GM12865 (cell line): ENCODE measurements around the gene BMAL1.

Source experiments
- DNase-seq: peaks from one replicate; pipeline ENCODE4 v3.0.0; 2010; ENCODE audit warnings: low read depth
- H3K4me3 ChIP-seq: 2 replicates; pipeline ENCODE4 v1.5.1; 2011; ENCODE audit warnings: mild to moderate bottlenecking, low read depth, low read length, control low read depth
- CTCF ChIP-seq: IDR thresholded peaks from 2 replicates; pipeline ENCODE4 v1.5.1; 2011; ENCODE audit warnings: low read length, control low read depth, low read depth, inconsistent platforms; ENCODE audit not compliant: insufficient read depth; ENCODE audit errors: missing control alignments

BMAL1 gene

GRCh38 chr11:13324141-13324540 lies 46.6 kb downstream of the BMAL1 start:
- no peak for TF ChIP-seq CTCF
- DNase-seq: no peak
- H3K4me3 ChIP-seq: no peak overlapping the region

GRCh38 chr11:13324709-13325108 lies 47.1 kb downstream of the BMAL1 start:
- TF ChIP-seq CTCF: no peak
- no peak for DNase-seq
- no peak overlapping the region for H3K4me3 ChIP-seq

- H3K4me3 ChIP-seq: no peak overlapping the region
- DNase-seq: no peak
- no peak for TF ChIP-seq CTCF
These were observed 49.8 kb downstream of the BMAL1 start for GRCh38 chr11:13327421-13327820.

GRCh38 chr11:13328286-13328685 lies 50.7 kb downstream of the BMAL1 start:
- TF ChIP-seq CTCF: no peak
- no peak for DNase-seq
- H3K4me3 ChIP-seq: no peak overlapping the region

- DNase-seq: no peak
- H3K4me3 ChIP-seq: no peak overlapping the region
- TF ChIP-seq CTCF: no peak
These were observed 52.2 kb downstream of the BMAL1 start for GRCh38 chr11:13329670-13330356.

- no peak for DNase-seq
- no peak overlapping the region for H3K4me3 ChIP-seq
- TF ChIP-seq CTCF: no peak
These were observed 54.5 kb downstream of the BMAL1 start for GRCh38 chr11:13332124-13332523.

- no peak for TF ChIP-seq CTCF
These were observed 55.9 kb downstream of the BMAL1 start for GRCh38 chr11:13333456-13333957.

More at GRCh38 chr11:13333456-13333957, 55.9 kb downstream of the BMAL1 start:
- H3K4me3 ChIP-seq: no peak overlapping the region
- peak; percentile 34 for DNase-seq
